Transverse colon (tissue), 3 donors: Measurements from ENCODE around the gene IER2.
A peak's percentile ranks its signal among the peaks of the same experiment; 100 is the strongest.

ENCODE experiments used
- CTCF ChIP-seq, 5 experiments: fragments of 200-600 bp in 3 of 5; fragments of 450-650 bp in 2 of 5; sonication (generic) in 3 of 5; IDR thresholded peaks; 1 replicate in 2 of 5; 2 replicates in 3 of 5; pipeline ENCODE4 v1.5.1; 2016 to 2017; ENCODE audit warnings: antibody characterized with exemption in 5 of 5, inconsistent platforms in 3 of 5, mild to moderate bottlenecking in 2 of 5, moderate library complexity in 1 of 5
- POLR2A ChIP-seq: fragments of 450-650 bp; IDR thresholded peaks from one replicate; pipeline ENCODE4 v1.6.1; 2016; ENCODE audit warnings: antibody characterized with exemption, mild to moderate bottlenecking, moderate library complexity

- TF ChIP-seq POLR2A, result no peak
- TF ChIP-seq CTCF (IDR thresholded peaks at IDR 0.05), result peak in 2 of 5 experiments; percentile 11 to 23
Observed at GRCh38 chr19:13117772-13118423, 32.3 kb upstream of the IER2 start, which contains the start of gene NACC1.
